ENCODE data around the gene KRTAP21-2. TPM values are rescaled to one million over a fixed set of nuclear protein-coding genes. Genes with fewer than 3 reads are reported as not detected.

KRTAP21-2 gene
- total RNA-seq, result not detected in 2 replicates

GRCh38 chr21:30747159-30747558, at the start of gene KRTAP21-2:
Gene KRTAP21-2, minus strand, starts transcription at chr21:30747259. Its CDS starts 57 bp downstream, at chr21:30747202.

GRCh38 chr21:30755328-30755727, 8.3 kb upstream of the KRTAP21-2 start, which contains the start of gene KRTAP21-1:
Gene KRTAP21-1, minus strand, starts transcription at chr21:30755428. Its CDS starts 50 bp downstream, at chr21:30755378.

GRCh38 chr21:30718239-30718909, 28.7 kb downstream of the KRTAP21-2 start, which contains the start of gene KRTAP21-3:
Gene KRTAP21-3, minus strand, starts transcription at chr21:30718777. Its CDS starts 18 bp downstream, at chr21:30718759.

Other genes with a start within 250 kb of the KRTAP21-2 start
- gene KRTAP19-5, start 245.1 kb downstream of the KRTAP21-2 start, total RNA-seq, result not detected in 2 replicates
- gene KRTAP19-6, start 205.4 kb downstream of the KRTAP21-2 start, total RNA-seq, result not detected in 2 replicates
- gene KRTAP19-7, start 185.9 kb downstream of the KRTAP21-2 start, total RNA-seq, result not detected in 2 replicates
- gene KRTAP22-2, start 156.9 kb downstream of the KRTAP21-2 start, total RNA-seq, result not detected in 2 replicates
- not detected in 2 replicates for gene KRTAP6-3, start 154.8 kb downstream of the KRTAP21-2 start, total RNA-seq
- gene KRTAP6-2, start 148.4 kb downstream of the KRTAP21-2 start, total RNA-seq, result not detected in 2 replicates
- not detected in 2 replicates for gene KRTAP22-1, start 146.2 kb downstream of the KRTAP21-2 start, total RNA-seq
- gene KRTAP6-1, start 133.3 kb downstream of the KRTAP21-2 start, total RNA-seq, result not detected in 2 replicates
- not detected in 2 replicates for gene KRTAP20-1, start 130.8 kb downstream of the KRTAP21-2 start, total RNA-seq
- not detected in 2 replicates for gene KRTAP20-4, start 126.6 kb downstream of the KRTAP21-2 start, total RNA-seq
- not detected in 2 replicates for gene KRTAP20-2, start 112.1 kb downstream of the KRTAP21-2 start, total RNA-seq
- not detected in 2 replicates for gene KRTAP20-3, start 104.4 kb downstream of the KRTAP21-2 start, total RNA-seq
- not detected in 2 replicates for gene KRTAP21-3, start 28.5 kb downstream of the KRTAP21-2 start, total RNA-seq
- not detected in 2 replicates for gene KRTAP21-1, start 8.2 kb upstream of the KRTAP21-2 start, total RNA-seq
- not detected in 2 replicates for gene KRTAP8-1, start 66.0 kb upstream of the KRTAP21-2 start, total RNA-seq
- gene KRTAP7-1, start 82.5 kb upstream of the KRTAP21-2 start, total RNA-seq, result not detected in 2 replicates
- not detected in 2 replicates for gene KRTAP11-1, start 134.3 kb upstream of the KRTAP21-2 start, total RNA-seq